ENCODE results near the gene COL9A3.

COL9A3 gene

GRCh38 chr20:62812181-62812906 is 4.5 kb upstream of the COL9A3 start:
- no peak for DNase-seq

- DNase-seq = no peak
Measured at GRCh38 chr20:62812907-62813200, 4.0 kb upstream of the COL9A3 start.

GRCh38 chr20:62813588-62813987 is 3.3 kb upstream of the COL9A3 start:
- DNase-seq = no peak

GRCh38 chr20:62814060-62814708 is 2.7 kb upstream of the COL9A3 start:
- no peak for DNase-seq

- no peak for DNase-seq
Measured at GRCh38 chr20:62814709-62815065, 2.2 kb upstream of the COL9A3 start.

- DNase-seq = no peak
Measured at GRCh38 chr20:62815066-62815991, 1.5 kb upstream of the COL9A3 start.

GRCh38 chr20:62816031-62816883 is 593 bp upstream of the COL9A3 start:
- no peak for DNase-seq

- DNase-seq = no peak
Measured at GRCh38 chr20:62817975-62818591, 1.2 kb downstream of the COL9A3 start.

- DNase-seq = no peak
Measured at GRCh38 chr20:62818592-62819493, 2.0 kb downstream of the COL9A3 start.

- no peak for DNase-seq
Measured at GRCh38 chr20:62819494-62820174, 2.8 kb downstream of the COL9A3 start.

GRCh38 chr20:62820208-62820961 is 3.5 kb downstream of the COL9A3 start:
- no peak for DNase-seq

- no peak for DNase-seq
Measured at GRCh38 chr20:62820962-62821725, 4.3 kb downstream of the COL9A3 start.

- no peak for DNase-seq
Measured at GRCh38 chr20:62821726-62822210, 4.9 kb downstream of the COL9A3 start.

GRCh38 chr20:62822239-62822787 is 5.5 kb downstream of the COL9A3 start:
- DNase-seq = no peak

- peak; percentile 63 for DNase-seq
Measured at GRCh38 chr20:62822788-62823651, 6.2 kb downstream of the COL9A3 start.

- no peak for DNase-seq
Measured at GRCh38 chr20:62823688-62824475, 7.0 kb downstream of the COL9A3 start.

All from NCI-H1436 treated with DMSO at 0.1 percent for 48 hours (cell line).